Measurements from ENCODE around the gene COL4A4.

The COL4A4 gene

DNA sequence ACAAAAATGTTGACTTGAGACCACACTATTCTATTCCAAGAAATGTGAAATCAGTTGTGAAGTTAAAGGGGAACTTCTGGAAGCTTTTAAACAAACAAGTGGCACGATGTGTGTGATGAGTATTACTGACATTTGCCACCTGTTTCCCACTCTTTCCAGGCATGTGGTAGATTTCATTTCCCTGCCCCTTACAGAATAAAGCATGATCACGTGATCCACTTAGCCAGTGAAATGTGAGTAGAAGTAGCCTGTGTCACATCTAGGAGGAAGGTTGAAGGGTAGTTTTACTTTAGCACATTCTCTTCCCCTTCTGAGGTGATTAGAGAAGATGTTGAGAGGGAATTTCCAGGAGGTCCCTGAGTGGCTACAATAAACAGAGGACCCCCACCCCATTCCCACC, 3.8 kb downstream of the COL4A4 start:
- no peak for DNase-seq

DNA sequence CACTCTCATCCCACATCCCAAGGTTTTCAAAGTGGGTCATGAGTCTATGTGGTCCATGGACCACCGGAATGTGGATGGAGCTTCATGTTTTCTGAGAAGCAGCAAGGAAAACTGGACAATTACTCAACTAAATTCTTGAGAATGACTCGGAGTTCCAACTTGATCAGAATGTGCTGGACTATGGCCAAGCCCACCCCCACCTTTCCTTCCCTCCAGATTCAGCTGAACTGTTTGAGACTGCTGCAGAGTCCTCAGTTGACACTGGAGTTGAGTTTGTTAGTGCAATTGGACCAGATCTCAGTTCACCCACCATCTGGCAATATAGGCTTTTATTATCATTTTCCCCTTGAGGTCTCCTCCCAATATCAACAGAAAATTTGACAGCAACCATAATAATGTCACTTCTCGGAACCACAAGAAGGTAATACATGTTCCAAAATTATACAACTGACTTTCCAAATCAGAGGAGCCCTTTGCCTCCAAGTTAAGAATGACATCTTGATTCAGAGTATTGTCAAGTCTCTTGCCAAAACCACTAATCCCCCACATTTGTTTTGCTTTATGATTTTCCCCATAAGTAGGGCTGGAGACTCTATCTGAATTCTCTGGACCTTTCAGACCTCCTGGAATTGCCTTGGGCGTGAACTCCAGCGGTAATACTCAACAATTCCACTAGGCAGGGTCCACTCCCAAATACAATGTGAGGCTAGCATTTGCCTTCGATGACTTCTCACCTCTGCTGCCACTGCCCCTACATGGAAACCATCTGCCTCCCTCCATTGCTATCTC, 8.8 kb downstream of the COL4A4 start:
- DNase-seq = no peak

DNA sequence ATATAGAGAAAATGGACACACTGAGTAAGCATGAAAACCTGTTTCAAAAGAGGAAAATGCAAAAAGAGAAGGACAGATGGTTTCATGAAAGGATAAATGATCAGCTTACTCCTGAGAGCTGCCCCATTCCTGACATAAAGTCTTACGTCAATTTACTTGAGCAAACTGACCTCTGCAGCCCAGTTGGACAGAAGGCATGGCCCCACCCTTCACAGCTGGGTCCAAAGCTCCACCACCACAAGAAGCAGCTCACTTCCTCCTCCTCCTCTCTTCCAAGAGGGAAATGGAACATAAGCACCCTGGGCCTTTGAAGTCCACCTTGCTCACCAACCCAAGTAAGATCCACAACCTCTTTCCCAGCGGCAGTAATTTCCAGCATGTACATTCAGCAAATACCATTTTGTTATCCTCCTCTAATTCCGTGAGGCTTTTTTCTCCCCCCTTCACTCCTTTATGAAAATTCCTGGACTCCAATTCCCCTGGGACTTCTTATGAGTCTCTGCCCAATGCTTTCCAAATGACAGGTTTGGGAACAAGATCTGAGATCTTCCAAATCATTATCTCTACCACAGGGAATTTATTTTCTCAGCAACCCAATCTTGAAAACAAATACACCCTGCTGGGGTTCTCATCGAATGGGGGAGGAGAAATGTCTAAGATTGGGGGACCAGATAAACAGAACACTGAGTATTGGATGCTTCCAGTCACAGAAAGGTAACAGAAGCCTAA, 10.1 kb downstream of the COL4A4 start:
- no peak for DNase-seq

DNA sequence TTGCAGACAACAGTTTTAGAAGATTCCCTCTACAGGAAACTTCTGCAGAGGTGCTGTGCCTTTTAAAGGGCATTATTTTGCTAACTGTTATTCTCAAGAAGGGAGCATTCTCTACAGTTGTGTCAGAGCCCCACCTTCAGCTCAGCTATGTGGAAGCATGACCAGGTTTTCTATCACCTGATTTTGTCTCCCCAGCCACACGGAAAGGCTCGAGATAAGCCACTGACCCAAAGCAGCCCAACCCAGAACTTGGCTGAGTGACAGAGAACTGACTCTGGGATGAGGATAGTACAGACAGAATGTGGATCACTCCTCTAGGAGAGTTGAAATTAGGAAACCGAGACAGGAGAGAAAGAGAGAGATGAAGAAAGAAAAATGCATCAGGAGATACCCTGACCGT, 10.7 kb downstream of the COL4A4 start:
- DNase-seq = no peak

DNA sequence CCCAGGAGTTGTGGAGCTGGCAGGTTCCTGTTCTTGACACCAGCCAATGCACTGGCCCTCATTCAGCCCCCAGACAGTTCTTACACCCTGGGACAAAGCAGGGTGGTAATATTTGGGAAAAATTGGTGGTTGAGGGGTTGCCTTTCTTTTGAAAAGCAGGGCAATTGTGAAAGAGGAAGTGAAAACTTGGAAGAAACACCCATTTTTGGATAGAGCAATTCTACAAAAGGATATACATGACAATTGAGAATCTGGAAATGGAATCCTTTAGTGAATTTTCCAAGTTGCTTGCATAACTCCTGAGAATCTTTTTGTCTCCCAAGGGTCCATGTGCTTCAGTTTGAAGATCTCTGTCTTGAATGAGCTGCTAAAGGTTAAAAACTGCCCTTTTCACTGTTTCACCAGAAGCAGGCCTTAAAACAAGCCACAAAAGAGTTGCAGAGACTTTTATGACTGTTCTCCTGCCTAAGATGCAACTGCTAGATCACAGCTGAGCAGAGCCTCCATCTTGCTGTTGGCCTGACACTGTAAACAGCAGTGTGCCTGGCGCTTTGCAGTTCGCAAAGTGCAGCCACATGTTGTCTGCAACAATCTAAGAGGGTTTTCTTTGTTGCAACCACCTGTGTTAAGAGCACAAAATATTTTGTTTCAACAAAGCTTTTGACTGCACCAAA, 11.8 kb downstream of the COL4A4 start:
- no peak for DNase-seq

DNA sequence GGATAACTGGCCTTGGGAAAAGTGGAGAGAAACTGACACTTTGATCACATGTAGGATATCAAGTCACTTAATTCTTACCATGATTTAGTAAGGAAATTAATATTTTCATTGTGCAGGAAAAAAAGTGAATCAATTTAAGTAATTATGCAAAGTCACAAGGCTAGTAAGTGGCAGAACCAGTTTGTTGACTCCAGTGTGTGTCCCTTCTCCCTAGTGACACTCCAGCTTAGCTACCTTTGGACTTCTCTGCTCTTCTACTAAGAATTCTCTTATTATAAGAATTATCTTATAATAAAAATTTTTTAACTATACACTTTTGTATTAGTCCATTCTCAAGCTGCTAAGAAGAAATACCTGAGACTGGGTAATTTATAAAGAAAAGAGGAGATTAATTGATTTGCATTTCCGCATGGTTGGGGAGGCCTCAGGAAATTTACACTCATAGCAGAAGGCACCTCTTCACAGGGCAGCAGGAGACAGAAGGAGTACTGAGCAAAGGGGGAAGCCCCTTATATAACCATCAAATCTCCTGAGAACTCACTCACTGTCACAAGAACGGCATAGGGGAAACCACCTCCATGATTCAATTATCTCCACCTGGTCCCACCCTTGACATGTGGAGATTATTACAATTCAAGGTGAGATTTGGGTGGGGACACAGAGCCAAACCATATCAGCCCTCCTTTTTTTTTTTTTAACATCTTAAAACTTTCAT, 13.6 kb downstream of the COL4A4 start:
- no peak for DNase-seq

DNA sequence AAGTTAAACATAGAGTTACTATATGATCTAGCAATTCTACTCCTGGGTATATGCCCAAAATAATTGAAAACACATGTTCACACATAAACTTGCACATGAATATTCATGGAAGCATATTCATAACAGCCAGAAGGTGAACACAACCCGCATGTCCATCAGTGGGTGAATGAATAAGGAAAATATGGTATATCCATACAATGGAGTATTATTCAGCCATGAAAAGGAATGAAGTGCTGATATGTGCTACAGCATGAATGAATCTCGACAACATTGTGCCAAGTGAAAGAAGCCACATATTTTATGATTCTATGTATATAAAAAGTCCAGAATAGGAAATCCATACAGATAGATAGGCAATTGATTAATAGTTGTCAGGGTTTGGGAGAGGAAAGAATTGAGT, 15.9 kb downstream of the COL4A4 start:
- DNase-seq = no peak

DNA sequence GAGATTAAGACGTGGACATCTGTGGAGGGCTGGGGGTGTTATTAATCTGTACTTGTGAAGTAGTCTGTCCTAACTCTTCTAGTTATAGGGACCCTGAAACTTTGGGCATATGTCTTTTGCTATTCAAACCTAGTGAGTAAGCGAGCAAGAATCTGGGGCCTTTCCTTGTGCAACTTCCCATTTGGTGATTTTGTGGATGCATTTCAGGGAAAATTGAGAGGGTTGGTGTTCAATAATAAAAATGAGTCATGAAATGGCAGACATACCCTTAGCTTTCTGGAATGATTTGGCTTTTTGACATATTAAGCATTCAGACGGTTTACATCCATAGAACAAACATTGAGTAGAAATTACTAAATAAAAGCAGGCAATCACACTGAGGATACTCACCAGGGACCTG, 17.0 kb downstream of the COL4A4 start:
- DNase-seq = no peak

DNA sequence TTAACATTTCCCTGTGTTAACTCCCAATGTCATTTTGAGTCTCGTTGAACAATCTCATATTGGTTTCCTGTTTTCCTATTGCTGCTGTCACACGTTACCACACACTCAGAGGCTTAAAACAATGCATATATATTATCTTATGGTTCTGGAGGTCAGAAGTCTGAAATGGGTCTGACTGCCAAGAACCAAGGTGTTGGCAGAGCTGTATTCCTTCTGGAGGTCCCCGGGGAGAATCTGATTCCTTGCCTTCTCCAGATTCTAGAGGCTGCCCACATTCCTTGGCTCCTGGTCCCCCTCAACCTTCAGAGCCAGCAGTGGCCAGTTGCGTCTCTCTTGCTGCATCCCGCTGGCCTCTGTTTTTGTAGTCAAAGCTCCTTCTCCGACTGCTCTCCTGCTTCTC, 17.5 kb downstream of the COL4A4 start:
- no peak for DNase-seq

DNA sequence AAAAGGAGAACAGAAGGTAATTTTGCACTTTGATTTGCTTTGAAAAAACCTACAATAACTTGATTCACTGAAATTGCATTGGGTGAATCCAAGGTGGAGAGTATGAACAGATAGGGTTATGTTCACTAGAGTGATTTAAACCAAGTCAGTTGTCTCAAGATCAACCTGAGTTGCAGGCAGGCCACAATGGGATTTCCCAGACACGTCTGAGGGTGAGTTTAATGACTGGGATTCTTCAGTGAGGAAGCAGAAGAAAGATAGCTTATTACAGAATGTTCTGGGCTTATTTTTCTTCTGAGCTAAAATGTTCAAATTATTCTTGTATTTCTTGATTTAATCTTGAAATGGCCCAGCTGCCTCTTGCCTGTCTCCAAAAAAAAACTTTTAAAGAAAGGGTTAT, 20.1 kb downstream of the COL4A4 start:
- no peak for DNase-seq

DNA sequence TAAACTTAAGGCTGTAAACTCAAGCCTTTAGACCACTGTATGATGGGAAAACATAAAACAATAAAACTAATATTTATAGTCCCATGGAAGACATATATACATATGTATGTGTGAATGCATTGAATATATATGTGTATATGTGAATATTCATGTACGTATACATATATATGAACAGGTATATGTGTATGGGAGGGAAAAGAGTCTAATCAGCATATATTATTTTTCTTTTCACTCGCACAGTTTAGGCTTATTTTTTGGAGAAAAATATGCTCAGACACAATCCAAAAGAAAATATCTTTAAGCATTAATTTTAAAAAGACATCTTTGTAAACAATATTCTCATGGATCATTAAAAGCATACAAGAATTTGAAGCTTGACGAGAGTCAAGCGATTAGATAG, 22.7 kb downstream of the COL4A4 start:
- DNase-seq = no peak

DNA sequence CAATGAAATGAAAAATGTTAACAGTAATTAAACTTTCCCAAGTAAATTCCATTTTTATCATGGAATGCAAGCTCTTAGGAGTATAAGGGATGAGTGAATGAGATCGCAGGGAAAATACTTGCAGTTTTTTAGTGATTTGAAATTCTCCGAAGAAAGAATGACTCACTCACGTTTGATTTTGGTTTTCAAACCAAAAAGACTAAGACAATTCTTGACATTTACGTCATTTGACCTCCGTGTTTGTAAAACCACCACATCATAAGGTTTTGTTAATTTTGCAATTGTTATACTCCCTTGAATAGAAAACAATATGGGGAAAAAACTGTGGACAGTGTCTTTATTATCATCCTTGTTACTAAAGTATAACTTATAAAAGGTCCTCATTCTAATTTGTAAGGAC, 29.4 kb downstream of the COL4A4 start:
- DNase-seq = no peak

DNA sequence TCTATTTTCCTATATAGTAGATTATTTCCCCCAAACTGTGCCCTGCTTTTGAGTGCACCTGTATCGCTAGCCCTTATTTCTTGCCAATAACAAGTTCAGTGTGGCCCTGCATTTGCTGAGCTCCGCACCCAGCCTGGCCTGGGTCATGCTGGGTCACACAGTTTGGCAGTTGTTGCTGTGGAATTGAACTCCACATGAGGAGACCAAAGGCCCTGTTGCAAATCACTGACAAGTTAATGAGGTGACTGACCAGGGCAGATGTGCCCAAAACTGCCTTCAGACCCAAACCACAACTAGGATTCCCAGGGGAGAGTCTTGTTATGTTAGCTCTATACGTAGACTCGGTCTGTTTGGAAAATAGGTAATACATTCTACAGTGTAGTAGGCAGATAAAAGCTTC, 31.0 kb downstream of the COL4A4 start:
- DNase-seq = no peak

DNA sequence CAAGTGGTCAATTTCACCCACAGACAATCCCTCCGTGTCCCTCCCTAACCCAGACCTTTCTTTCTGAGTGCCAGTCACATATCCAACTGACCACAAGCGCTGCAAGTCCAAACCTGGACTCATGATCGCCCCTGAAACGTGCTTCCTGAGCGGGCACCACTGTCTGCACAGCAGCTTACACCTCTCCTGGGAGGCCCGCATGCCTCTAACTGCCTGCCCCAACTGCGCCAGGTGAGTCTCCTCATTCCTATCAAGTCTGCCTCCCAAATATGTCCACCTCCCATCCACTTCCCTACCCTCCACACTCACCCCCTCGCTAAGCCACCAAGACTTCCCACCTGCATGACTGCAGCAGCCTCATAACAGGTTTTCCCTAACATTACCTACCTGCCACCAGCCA, 33.4 kb downstream of the COL4A4 start:
- no peak for DNase-seq

DNA sequence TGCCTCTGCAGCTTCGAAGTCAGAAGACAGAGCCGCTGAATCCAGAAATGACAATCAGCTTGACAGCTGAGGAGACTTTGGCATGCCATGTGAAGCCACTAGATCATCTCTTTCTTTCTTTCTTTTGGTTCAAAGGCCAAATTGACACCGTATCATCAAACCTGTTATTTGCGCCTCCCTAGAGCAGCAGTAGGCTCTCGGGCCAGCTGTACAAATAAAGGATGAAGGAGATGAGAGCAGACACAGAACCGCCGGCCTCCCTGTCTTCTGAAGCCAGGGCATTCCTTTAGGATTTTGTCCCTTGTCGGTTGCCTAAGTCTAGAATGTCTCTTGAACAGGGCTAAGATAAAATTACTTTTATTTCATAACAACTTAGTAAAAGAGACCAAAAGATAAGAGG, 36.8 kb downstream of the COL4A4 start:
- no peak for DNase-seq

DNA sequence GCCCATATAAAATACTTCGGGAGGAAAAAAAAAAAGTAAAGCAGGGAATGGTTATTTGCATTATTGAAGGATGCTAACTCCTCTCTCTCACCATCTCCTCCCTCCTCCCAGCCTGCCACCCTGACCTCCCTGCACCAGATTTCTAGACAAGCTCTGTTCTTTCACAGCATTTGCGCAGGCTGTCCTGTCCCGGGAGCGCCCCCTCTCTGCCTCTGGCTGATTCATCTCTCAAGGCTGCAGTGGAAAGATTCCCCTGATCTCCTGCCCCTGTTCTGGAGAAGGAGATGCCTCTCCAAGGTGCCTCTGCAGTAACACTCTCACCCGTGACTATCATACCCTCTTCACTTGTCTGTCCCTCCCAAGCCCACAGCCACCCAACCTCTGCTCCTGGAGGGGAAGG, 38.5 kb downstream of the COL4A4 start:
- no peak for DNase-seq

DNA sequence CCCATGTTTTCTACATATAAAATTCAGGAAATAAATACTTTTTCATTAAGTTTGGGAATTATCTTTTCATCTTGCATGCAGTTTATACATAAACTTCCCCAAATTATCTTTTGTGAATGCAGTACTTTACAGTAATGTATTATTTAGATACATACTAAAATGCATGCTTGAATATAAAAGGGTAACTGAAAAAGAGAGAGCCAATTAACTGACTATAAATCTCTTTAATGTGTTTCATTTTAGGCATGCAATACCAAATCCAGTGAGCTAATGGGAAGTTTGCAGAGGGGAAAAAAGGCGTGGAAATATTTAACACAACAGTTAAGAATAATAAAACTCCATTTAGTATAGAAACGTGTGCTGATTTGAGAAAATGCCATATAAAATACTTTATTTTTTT, 39.2 kb downstream of the COL4A4 start:
- DNase-seq = no peak

DNA sequence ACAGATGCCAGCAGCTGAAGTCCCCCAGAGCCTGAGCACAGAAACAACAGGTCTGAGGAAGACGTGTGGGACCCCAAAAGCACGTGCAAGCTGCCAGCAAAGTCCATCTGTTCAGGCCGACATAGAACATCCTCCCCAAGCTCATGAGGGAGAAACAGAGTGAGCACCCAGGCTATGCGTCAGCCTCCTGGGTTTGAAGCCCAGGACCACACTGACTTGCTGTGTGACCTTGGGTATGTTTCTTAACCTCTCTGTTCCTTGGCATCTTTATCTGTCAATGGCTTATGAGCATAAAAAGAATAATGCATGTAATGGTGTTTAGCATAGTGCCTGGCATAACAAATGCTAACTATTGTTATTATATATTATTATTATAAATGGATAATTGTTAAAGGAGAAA, 40.3 kb downstream of the COL4A4 start:
- no peak for DNase-seq

DNA sequence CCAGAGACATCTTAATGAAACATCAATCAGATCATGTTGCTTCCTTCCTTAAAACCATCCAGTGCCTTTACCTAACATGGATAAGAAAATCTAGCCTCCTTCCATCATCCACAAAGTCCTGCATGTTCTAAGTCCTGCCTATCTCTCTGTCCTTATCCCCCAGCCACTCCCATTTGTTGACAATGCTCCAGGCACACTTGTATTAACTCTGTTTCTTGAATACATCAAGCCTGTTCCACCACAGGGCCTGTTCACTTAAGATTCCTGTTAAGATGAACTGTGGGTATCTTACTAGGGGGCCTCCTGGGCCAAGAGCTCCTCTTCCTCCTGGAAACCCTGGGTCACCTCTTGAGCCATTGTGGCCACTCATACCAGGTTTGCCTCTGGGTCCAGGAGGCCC, 45.7 kb downstream of the COL4A4 start:
- DNase-seq = no peak

DNA sequence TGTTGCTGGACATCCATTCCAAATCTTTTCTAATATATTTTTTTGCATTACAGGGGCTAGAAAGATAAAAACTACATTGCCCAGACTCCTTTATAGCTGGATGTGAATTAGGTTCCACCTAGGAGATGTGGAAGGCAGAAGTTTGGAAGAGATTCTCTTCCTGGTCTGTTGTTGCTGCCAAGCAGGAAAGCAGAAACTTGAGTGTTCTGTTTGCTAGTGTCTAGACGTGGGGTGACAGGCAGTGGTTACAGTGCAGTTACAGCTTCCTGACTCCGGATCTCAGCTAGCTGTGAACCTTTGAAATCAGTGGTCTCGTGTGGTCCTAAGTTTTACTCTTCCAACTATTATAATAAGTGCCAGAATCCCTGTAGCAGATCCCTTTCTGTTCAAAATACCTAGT, 46.2 kb downstream of the COL4A4 start:
- no peak for DNase-seq

DNA sequence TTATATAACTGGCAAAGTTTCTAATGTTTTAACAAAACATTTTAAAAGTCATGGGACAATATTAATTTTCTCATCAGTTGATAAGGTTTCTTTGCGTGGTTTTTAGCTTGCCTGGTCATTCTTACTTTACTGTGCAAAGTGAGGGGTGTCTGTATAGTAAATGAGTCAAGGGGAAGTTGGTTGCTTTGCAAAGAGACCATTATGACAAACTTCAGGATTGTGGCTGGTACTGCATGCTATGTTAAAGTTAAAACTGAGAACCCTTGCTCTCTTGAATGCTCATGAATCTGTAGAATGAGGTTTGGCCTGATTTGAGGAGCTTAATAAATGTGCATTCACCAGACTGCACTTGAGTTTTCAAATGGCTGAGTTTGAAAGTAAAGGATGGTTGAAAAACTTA, 47.0 kb downstream of the COL4A4 start:
- DNase-seq = no peak

DNA sequence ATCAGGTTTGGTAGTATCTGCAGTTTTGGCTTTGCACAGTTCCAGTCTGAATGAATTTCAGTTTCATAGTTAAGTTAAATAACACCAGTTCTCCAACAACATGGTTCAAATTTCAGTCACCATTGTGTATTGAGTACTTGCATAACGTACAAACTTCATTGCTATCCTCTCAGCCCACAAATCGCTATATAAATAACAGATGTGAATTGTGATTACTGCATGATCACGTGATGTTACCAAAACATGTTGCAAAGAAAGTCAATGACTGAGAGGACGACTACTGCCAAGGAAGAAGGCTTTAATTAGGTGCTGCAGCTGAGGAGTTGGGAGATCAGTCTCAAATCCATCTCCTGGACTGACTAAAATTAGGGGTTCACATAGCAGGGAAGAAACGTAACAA, 48.2 kb downstream of the COL4A4 start:
- DNase-seq = no peak
